Placental pericyte (primary cell): ENCODE results near the gene RBM18. TPM values are rescaled to one million over a fixed set of nuclear protein-coding genes. Genes with fewer than 3 reads are reported as not detected.

Experiments used
- total RNA-seq: library from RNA; depleted of rRNA; stranded (reverse); fragments of >200 nt; gene quantifications from 2 replicates; pipeline ENCODE4 v1.2.3, GENCODE V29; 2012

RBM18 gene, protein sequence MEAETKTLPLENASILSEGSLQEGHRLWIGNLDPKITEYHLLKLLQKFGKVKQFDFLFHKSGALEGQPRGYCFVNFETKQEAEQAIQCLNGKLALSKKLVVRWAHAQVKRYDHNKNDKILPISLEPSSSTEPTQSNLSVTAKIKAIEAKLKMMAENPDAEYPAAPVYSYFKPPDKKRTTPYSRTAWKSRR
- 11.0 and 11.2 TPM in 2 replicates for total RNA-seq

GRCh38 chr9:122264360-122265148 is at the start of gene RBM18, which contains the start of gene MRRF:
Gene RBM18 (minus strand): TSS chr9:122264840. CDS start chr9:122261492, 3,348 bp downstream.
Gene MRRF (plus strand): TSS chr9:122264882. CDS start chr9:122270892, 6,010 bp downstream.

GRCh38 chr9:122228568-122229484 is 35.8 kb downstream of the RBM18 start, which contains the start of gene LHX6:
Gene LHX6 (minus strand): TSS chr9:122228957. CDS start chr9:122228740, 217 bp downstream.

Other genes with a start within 250 kb of the RBM18 start
- gene TTLL11, start 171.5 kb downstream of the RBM18 start, total RNA-seq: 6.1 and 6.2 TPM in 2 replicates
- gene NDUFA8, start 105.1 kb downstream of the RBM18 start, total RNA-seq: 22.8 and 24.3 TPM in 2 replicates
- gene MORN5, start 104.9 kb downstream of the RBM18 start, total RNA-seq: 0.29 TPM in 1 of 2 replicates, not detected in the other
- gene LHX6, start 35.9 kb downstream of the RBM18 start, total RNA-seq: under 0.01 TPM in 1 of 2 replicates, not detected in the other
- gene MRRF, start within 50 bp of the RBM18 start, total RNA-seq: 41.8 and 45.7 TPM in 2 replicates
- 4.6 and 39.2 TPM in 2 replicates for gene PTGS1, start 106.2 kb upstream of the RBM18 start, total RNA-seq
- gene OR1J1, start 213.1 kb upstream of the RBM18 start, total RNA-seq: not detected in 2 replicates
- gene OR1J2, start 246.0 kb upstream of the RBM18 start, total RNA-seq: not detected in 2 replicates